Ovary (tissue), 3 donors: ENCODE measurements around the gene OSBPL9.

Source experiments
- CTCF ChIP-seq, 3 donors: fragments of 450-650 bp in 2 of 3; fragments of 200-600 bp in 1 of 3; IDR thresholded peaks; one replicate each; pipeline versions ENCODE4 v1.5.1 to v1.8.0; 2016 to 2022; ENCODE audit warnings: antibody characterized with exemption in 3 of 3, mild to moderate bottlenecking in 1 of 3
- EP300 ChIP-seq: sonication (generic); formaldehyde crosslinking; IDR thresholded peaks from one replicate; pipeline ENCODE4 v1.6.1; 2017; ENCODE audit warnings: antibody characterized with exemption
- POLR2A ChIP-seq: fragments of 450-650 bp; IDR thresholded peaks from one replicate; pipeline ENCODE4 v1.6.1; 2017; ENCODE audit warnings: antibody characterized with exemption, mild to moderate bottlenecking, moderate library complexity
- donor health status: DM: no; HTN: no; CAD: no.

- TF ChIP-seq CTCF (IDR thresholded peaks at IDR 0.05) = no peak
- TF ChIP-seq POLR2A = no peak
- no peak for TF ChIP-seq EP300
Observed at GRCh38 chr1:51630393-51630792, 13.5 kb downstream of the OSBPL9 start.
